Right renal pelvis (tissue), 4 donors: ENCODE measurements around the gene S100A5. TPM values are rescaled to one million over a fixed set of nuclear protein-coding genes. Genes with fewer than 3 reads are reported as not detected.

Experiments
- DNase-seq, 4 donors: peaks; one replicate each; pipeline ENCODE4 v3.0.0-alpha.2; 2013; ENCODE audit warnings: low read depth in 4 of 4, low spot score in 3 of 4, missing footprints in 1 of 4
- polyA plus RNA-seq, 4 donors: library from polyadenylated mRNA; unstranded; fragments of 120-200 nt; gene quantifications; one replicate each; pipeline ENCODE4 v1.2.1, GENCODE V29; 2013; ENCODE audit not compliant: insufficient read length in 4 of 4

S100A5 gene
- polyA plus RNA-seq, 4 donors, result 0.70 to 1.1 (median 0.89) TPM

GRCh38 chr1:153513023-153513422 is 27.7 kb downstream of the S100A5 start:
- DNase-seq, result no peak

GRCh38 chr1:153510984-153511410 is 29.7 kb downstream of the S100A5 start:
- DNase-seq, result peak in 3 of 4 donors; percentile 44 to 70 (median 69)

GRCh38 chr1:153509729-153510354 is 30.9 kb downstream of the S100A5 start:
- no peak for DNase-seq

GRCh38 chr1:153509036-153509435 is 31.7 kb downstream of the S100A5 start:
- DNase-seq, result no peak

- DNase-seq, result no peak
Measured at GRCh38 chr1:153507926-153508583, 32.7 kb downstream of the S100A5 start.

- peak in 2 of 4 donors; percentile 35 to 47 for DNase-seq
Measured at GRCh38 chr1:153506831-153507413, 33.8 kb downstream of the S100A5 start.

GRCh38 chr1:153506386-153506785 is 34.3 kb downstream of the S100A5 start:
- DNase-seq, result no peak

- no peak for DNase-seq
Measured at GRCh38 chr1:153505576-153505975, 35.2 kb downstream of the S100A5 start.

- DNase-seq, result no peak
Measured at GRCh38 chr1:153503766-153504165, 37.0 kb downstream of the S100A5 start.

GRCh38 chr1:153498746-153499145 is 42.0 kb downstream of the S100A5 start:
- no peak for DNase-seq

- DNase-seq, result no peak
Measured at GRCh38 chr1:153495536-153495935, 45.2 kb downstream of the S100A5 start.

- peak in 3 of 4 donors; percentile 54 to 65 (median 56) for DNase-seq
Measured at GRCh38 chr1:153494976-153495535, 45.7 kb downstream of the S100A5 start.

GRCh38 chr1:153493343-153493960 is 47.3 kb downstream of the S100A5 start:
- DNase-seq, result no peak

GRCh38 chr1:153490272-153491051 is 50.3 kb downstream of the S100A5 start:
- no peak for DNase-seq

GRCh38 chr1:153488731-153489130 is 52.0 kb downstream of the S100A5 start:
- no peak for DNase-seq

- no peak for DNase-seq
Measured at GRCh38 chr1:153487707-153488106, 53.0 kb downstream of the S100A5 start.
